DMS114 treated with DMSO at 0.1 percent for 48 hours (cell line): ENCODE measurements around the gene C1orf21.

Experiments
- DNase-seq: peaks from one replicate; lab custom pipeline; 2025; ENCODE audit not compliant: unreplicated experiment; lab: John Stamatoyannopoulos, UW

C1orf21 gene

GRCh38 chr1:184512724-184513123 lies 125.9 kb downstream of the C1orf21 start:
- DNase-seq: no peak

GRCh38 chr1:184513421-184513820 lies 126.6 kb downstream of the C1orf21 start:
- no peak for DNase-seq

- DNase-seq: no peak
Measured at GRCh38 chr1:184513966-184514365, 127.1 kb downstream of the C1orf21 start.

- no peak for DNase-seq
Measured at GRCh38 chr1:184514447-184514846, 127.6 kb downstream of the C1orf21 start.

- no peak for DNase-seq
Measured at GRCh38 chr1:184517130-184517529, 130.3 kb downstream of the C1orf21 start.

GRCh38 chr1:184518736-184519357 lies 132.0 kb downstream of the C1orf21 start:
- no peak for DNase-seq

- no peak for DNase-seq
Measured at GRCh38 chr1:184520336-184520735, 133.5 kb downstream of the C1orf21 start.

- DNase-seq: no peak
Measured at GRCh38 chr1:184524248-184524647, 137.4 kb downstream of the C1orf21 start.

GRCh38 chr1:184527402-184527801 lies 140.6 kb downstream of the C1orf21 start:
- no peak for DNase-seq

GRCh38 chr1:184530226-184530625 lies 143.4 kb downstream of the C1orf21 start:
- no peak for DNase-seq

GRCh38 chr1:184531296-184531695 lies 144.5 kb downstream of the C1orf21 start:
- no peak for DNase-seq

- DNase-seq: no peak
Measured at GRCh38 chr1:184532199-184532598, 145.4 kb downstream of the C1orf21 start.

GRCh38 chr1:184533049-184533448 lies 146.2 kb downstream of the C1orf21 start:
- no peak for DNase-seq

- no peak for DNase-seq
Measured at GRCh38 chr1:184533915-184534314, 147.1 kb downstream of the C1orf21 start.

- no peak for DNase-seq
Measured at GRCh38 chr1:184534690-184535089, 147.9 kb downstream of the C1orf21 start.

GRCh38 chr1:184535191-184535970 lies 148.6 kb downstream of the C1orf21 start:
- DNase-seq: no peak

GRCh38 chr1:184536246-184536985 lies 149.6 kb downstream of the C1orf21 start:
- no peak for DNase-seq

- no peak for DNase-seq
Measured at GRCh38 chr1:184539580-184539979, 152.8 kb downstream of the C1orf21 start.

- no peak for DNase-seq
Measured at GRCh38 chr1:184541537-184542152, 154.8 kb downstream of the C1orf21 start.

GRCh38 chr1:184542291-184542690 lies 155.5 kb downstream of the C1orf21 start:
- DNase-seq: no peak

GRCh38 chr1:184545601-184546000 lies 158.8 kb downstream of the C1orf21 start:
- DNase-seq: no peak
